ENCODE data around the gene JPH3.

Gene JPH3

DNA sequence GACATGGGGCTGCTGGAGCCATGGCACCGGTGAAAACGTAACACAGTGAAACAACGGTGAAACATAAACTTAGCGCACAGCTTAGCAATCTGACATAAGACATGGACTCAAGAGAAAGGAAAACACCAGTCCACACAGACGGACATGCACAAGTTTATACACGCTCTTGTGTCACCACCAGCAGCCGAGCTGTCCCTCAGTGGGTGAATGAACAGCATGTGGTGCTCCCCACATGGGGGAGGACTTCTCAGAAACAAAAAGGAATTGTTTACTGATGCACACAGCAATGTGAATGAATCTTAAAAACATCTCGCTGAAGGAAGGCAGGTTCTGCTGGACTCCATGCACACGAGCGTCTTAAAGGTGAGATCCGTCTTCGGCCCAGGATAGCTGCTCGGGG, 129.3 kb downstream of the JPH3 start:
- H3K27ac ChIP-seq (ENCODE audit: low read depth, low read length): no peak overlapping the region
- H3K4me3 ChIP-seq (ENCODE audit: low read depth, low read length): no peak overlapping the region
- H3K4me1 ChIP-seq (ENCODE audit: control insufficient read depth, insufficient read depth, low read length): no peaks in the 10 kb centered on the region
- no peaks in the 10 kb centered on the region for H3K9me3 ChIP-seq (ENCODE audit: control insufficient read depth, insufficient read depth, low read length)
- no peaks in the 10 kb centered on the region for H3K27me3 ChIP-seq (ENCODE audit: control insufficient read depth, insufficient read depth, low read length)
- H3K9ac ChIP-seq (ENCODE audit: low read depth, low read length): no peak overlapping the region
- peaks cover 47% of the 10 kb centered on the region for H3K36me3 ChIP-seq (ENCODE audit: control insufficient read depth, insufficient read depth, low read length)

DNA sequence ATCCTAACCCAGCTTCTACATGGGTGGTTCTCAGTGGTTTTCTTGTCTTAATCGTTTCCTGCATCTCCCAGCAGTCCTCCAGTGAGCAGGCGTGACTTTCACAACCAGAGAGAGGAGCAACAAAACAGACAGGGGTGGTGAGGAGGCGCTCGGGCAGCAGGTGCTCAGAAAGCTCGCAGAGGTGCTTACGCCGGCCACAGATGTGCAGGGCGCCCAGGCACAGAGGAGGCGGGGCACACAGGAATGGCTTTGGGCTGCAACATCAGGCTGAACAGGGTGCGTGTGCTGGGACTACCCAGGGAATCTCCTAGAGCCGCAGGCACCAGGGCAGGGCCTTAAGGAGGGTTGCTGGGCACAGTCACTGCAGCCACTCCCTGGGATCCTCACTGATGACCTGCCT, 130.9 kb downstream of the JPH3 start:
- no peak overlapping the region for H3K9ac ChIP-seq (ENCODE audit: low read depth, low read length)
- peaks cover 52% of the 10 kb centered on the region for H3K36me3 ChIP-seq (ENCODE audit: control insufficient read depth, insufficient read depth, low read length)
- H3K9me3 ChIP-seq (ENCODE audit: control insufficient read depth, insufficient read depth, low read length): no peaks in the 10 kb centered on the region

GRCh38 chr16:87734644-87735043, 132.3 kb downstream of the JPH3 start:
- H3K27ac ChIP-seq (ENCODE audit: low read depth, low read length): no peak overlapping the region
- no peaks in the 10 kb centered on the region for H3K4me1 ChIP-seq (ENCODE audit: control insufficient read depth, insufficient read depth, low read length)
- H3K9ac ChIP-seq (ENCODE audit: low read depth, low read length): no peak overlapping the region
- peaks cover 39% of the 10 kb centered on the region for H3K36me3 ChIP-seq (ENCODE audit: control insufficient read depth, insufficient read depth, low read length)
- no peaks in the 10 kb centered on the region for H3K9me3 ChIP-seq (ENCODE audit: control insufficient read depth, insufficient read depth, low read length)
- no peaks in the 10 kb centered on the region for H3K27me3 ChIP-seq (ENCODE audit: control insufficient read depth, insufficient read depth, low read length)
- no peak overlapping the region for H3K4me3 ChIP-seq (ENCODE audit: low read depth, low read length)

More for the DNA sequence above, 130.9 kb downstream of the JPH3 start:
- Histone ChIP-seq H3K27ac (ENCODE audit: low read depth, low read length) (no peak overlapping the region), H3K4me3 (ENCODE audit: low read depth, low read length) (no peak overlapping the region), H3K4me1 (ENCODE audit: control insufficient read depth, insufficient read depth, low read length) (no peaks in the 10 kb centered on the region), H3K27me3 (ENCODE audit: control insufficient read depth, insufficient read depth, low read length) (no peaks in the 10 kb centered on the region)

DNA sequence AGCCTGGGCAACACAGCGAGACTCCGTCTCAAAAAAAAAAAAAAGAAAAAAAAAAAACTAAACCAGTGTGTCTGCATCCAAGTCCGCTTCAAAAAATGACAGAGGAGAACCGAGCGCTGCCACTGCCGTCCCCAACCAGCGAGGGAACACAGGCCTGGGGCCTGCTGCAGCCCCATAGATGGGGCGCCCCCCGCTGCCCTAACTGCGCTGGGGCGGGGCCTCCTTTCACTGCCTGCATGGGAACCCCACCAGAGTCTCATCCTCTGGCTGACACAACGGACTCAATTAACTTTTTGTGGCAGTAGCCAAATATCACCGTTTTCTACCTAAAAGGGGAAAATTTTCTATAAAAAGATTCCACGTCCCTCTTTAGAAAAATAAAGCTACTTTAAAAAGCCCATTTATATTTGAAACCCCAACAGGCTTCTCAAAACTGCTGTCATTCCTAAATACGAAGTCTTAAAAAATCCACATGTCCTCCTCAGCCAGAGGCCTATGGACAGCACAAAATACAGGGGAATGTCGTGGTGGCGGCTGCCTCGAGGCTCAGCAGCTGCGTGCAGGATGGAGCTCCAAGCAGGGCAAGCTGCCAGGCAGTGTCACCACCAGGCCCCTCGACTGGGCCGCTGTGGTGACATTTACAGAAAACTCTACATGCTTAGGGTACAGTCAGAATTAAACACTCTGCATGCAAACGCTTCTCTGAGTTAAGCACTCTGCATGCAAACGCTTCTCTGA, 133.1 kb downstream of the JPH3 start:
- Histone ChIP-seq H3K4me1 (ENCODE audit: control insufficient read depth, insufficient read depth, low read length) (no peaks in the 10 kb centered on the region), H3K9me3 (ENCODE audit: control insufficient read depth, insufficient read depth, low read length) (no peaks in the 10 kb centered on the region), H3K36me3 (ENCODE audit: control insufficient read depth, insufficient read depth, low read length) (peaks cover 40% of the 10 kb centered on the region), H3K9ac (ENCODE audit: low read depth, low read length) (no peak overlapping the region), H3K4me3 (ENCODE audit: low read depth, low read length) (no peak overlapping the region), H3K27ac (ENCODE audit: low read depth, low read length) (no peak overlapping the region), H3K27me3 (ENCODE audit: control insufficient read depth, insufficient read depth, low read length) (no peaks in the 10 kb centered on the region)

GRCh38 chr16:87736008-87736382, 133.7 kb downstream of the JPH3 start:
- Histone ChIP-seq H3K4me3 (ENCODE audit: low read depth, low read length) (no peak overlapping the region), H3K9ac (ENCODE audit: low read depth, low read length) (no peak overlapping the region), H3K4me1 (ENCODE audit: control insufficient read depth, insufficient read depth, low read length) (no peaks in the 10 kb centered on the region), H3K9me3 (ENCODE audit: control insufficient read depth, insufficient read depth, low read length) (no peaks in the 10 kb centered on the region), H3K27ac (ENCODE audit: low read depth, low read length) (no peak overlapping the region), H3K27me3 (ENCODE audit: control insufficient read depth, insufficient read depth, low read length) (no peaks in the 10 kb centered on the region), H3K36me3 (ENCODE audit: control insufficient read depth, insufficient read depth, low read length) (peaks cover 41% of the 10 kb centered on the region)

GRCh38 chr16:87739801-87740200, 137.5 kb downstream of the JPH3 start:
- no peak overlapping the region for H3K9ac ChIP-seq (ENCODE audit: low read depth, low read length)
- H3K27ac ChIP-seq (ENCODE audit: low read depth, low read length): no peak overlapping the region
- H3K36me3 ChIP-seq (ENCODE audit: control insufficient read depth, insufficient read depth, low read length): peaks cover 52% of the 10 kb centered on the region
- H3K4me3 ChIP-seq (ENCODE audit: low read depth, low read length): no peak overlapping the region
- H3K9me3 ChIP-seq (ENCODE audit: control insufficient read depth, insufficient read depth, low read length): no peaks in the 10 kb centered on the region
- H3K27me3 ChIP-seq (ENCODE audit: control insufficient read depth, insufficient read depth, low read length): no peaks in the 10 kb centered on the region
- H3K4me1 ChIP-seq (ENCODE audit: control insufficient read depth, insufficient read depth, low read length): no peaks in the 10 kb centered on the region

DNA sequence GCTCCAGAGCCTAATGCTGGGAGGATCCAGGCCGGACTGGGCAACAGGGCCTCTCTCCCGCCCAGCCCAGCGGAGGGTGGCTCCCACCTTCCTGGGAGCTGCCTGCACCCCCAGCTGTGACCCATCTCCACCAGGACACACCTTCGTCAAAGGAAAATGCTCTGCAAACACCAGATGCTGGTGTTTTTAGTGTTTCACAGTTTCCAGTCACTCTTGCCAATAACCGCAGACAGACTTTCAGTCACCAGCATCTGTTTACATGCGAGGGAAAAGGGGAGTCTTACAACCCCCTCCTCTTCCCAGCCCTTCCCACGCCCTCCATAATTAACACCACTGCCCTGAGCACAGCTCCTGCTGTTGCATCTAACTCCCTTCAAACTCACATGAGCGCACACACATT, 138.1 kb downstream of the JPH3 start:
- Histone ChIP-seq H3K4me3 (ENCODE audit: low read depth, low read length) (no peak overlapping the region), H3K4me1 (ENCODE audit: control insufficient read depth, insufficient read depth, low read length) (no peaks in the 10 kb centered on the region), H3K9me3 (ENCODE audit: control insufficient read depth, insufficient read depth, low read length) (no peaks in the 10 kb centered on the region), H3K27ac (ENCODE audit: low read depth, low read length) (no peak overlapping the region), H3K36me3 (ENCODE audit: control insufficient read depth, insufficient read depth, low read length) (peaks cover 59% of the 10 kb centered on the region), H3K27me3 (ENCODE audit: control insufficient read depth, insufficient read depth, low read length) (no peaks in the 10 kb centered on the region), H3K9ac (ENCODE audit: low read depth, low read length) (no peak overlapping the region)

GRCh38 chr16:87740909-87741424, 138.7 kb downstream of the JPH3 start:
- H3K27ac ChIP-seq (ENCODE audit: low read depth, low read length): no peak overlapping the region
- H3K9me3 ChIP-seq (ENCODE audit: control insufficient read depth, insufficient read depth, low read length): no peaks in the 10 kb centered on the region
- H3K36me3 ChIP-seq (ENCODE audit: control insufficient read depth, insufficient read depth, low read length): peaks cover 62% of the 10 kb centered on the region
- H3K4me3 ChIP-seq (ENCODE audit: low read depth, low read length): no peak overlapping the region
- no peak overlapping the region for H3K9ac ChIP-seq (ENCODE audit: low read depth, low read length)
- no peaks in the 10 kb centered on the region for H3K27me3 ChIP-seq (ENCODE audit: control insufficient read depth, insufficient read depth, low read length)
- H3K4me1 ChIP-seq (ENCODE audit: control insufficient read depth, insufficient read depth, low read length): no peaks in the 10 kb centered on the region

GRCh38 chr16:87741700-87742415, 139.6 kb downstream of the JPH3 start:
- H3K9me3 ChIP-seq (ENCODE audit: control insufficient read depth, insufficient read depth, low read length): no peaks in the 10 kb centered on the region
- H3K27ac ChIP-seq (ENCODE audit: low read depth, low read length): no peak overlapping the region
- H3K36me3 ChIP-seq (ENCODE audit: control insufficient read depth, insufficient read depth, low read length): peaks cover 64% of the 10 kb centered on the region
- H3K4me1 ChIP-seq (ENCODE audit: control insufficient read depth, insufficient read depth, low read length): no peaks in the 10 kb centered on the region
- H3K4me3 ChIP-seq (ENCODE audit: low read depth, low read length): no peak overlapping the region
- no peaks in the 10 kb centered on the region for H3K27me3 ChIP-seq (ENCODE audit: control insufficient read depth, insufficient read depth, low read length)
- no peak overlapping the region for H3K9ac ChIP-seq (ENCODE audit: low read depth, low read length)

GRCh38 chr16:87742781-87743490, 140.6 kb downstream of the JPH3 start:
- H3K9me3 ChIP-seq (ENCODE audit: control insufficient read depth, insufficient read depth, low read length): no peaks in the 10 kb centered on the region
- no peak overlapping the region for H3K4me3 ChIP-seq (ENCODE audit: low read depth, low read length)
- H3K36me3 ChIP-seq (ENCODE audit: control insufficient read depth, insufficient read depth, low read length): peaks cover 68% of the 10 kb centered on the region
- no peak overlapping the region for H3K27ac ChIP-seq (ENCODE audit: low read depth, low read length)
- no peaks in the 10 kb centered on the region for H3K4me1 ChIP-seq (ENCODE audit: control insufficient read depth, insufficient read depth, low read length)
- H3K9ac ChIP-seq (ENCODE audit: low read depth, low read length): no peak overlapping the region
- no peaks in the 10 kb centered on the region for H3K27me3 ChIP-seq (ENCODE audit: control insufficient read depth, insufficient read depth, low read length)
